Neural crest cell (in vitro differentiated cells): ENCODE measurements around the gene IGF1. TPM values are rescaled to one million over a fixed set of nuclear protein-coding genes. Genes with fewer than 3 reads are reported as not detected.

ENCODE experiments used
- DNase-seq: peaks from one replicate; pipeline ENCODE4 v3.0.0; 2021; ENCODE audit warnings: low read depth, mixed read lengths, low spot score
- H3K27ac Mint-ChIP-seq: one replicate; pipeline ENCODE4 v1.8.0; 2021; ENCODE audit warnings: mild to moderate bottlenecking, mixed read lengths; ENCODE audit not compliant: unreplicated experiment
- H3K27me3 Mint-ChIP-seq: 2 replicates; pipeline ENCODE4 v1.8.0; 2021; ENCODE audit warnings: low read depth, mild to moderate bottlenecking, mixed read lengths
- H3K36me3 Mint-ChIP-seq: 2 replicates; pipeline ENCODE4 v1.8.0; 2021; ENCODE audit warnings: low read depth, mild to moderate bottlenecking, mixed read lengths
- H3K4me1 Mint-ChIP-seq: 2 replicates; pipeline ENCODE4 v1.8.0; 2021; ENCODE audit warnings: mixed read lengths
- H3K4me3 Mint-ChIP-seq: one replicate; pipeline ENCODE4 v1.8.0; 2021; ENCODE audit warnings: mild to moderate bottlenecking, mixed read lengths
- H3K9me3 Mint-ChIP-seq: 2 replicates; pipeline ENCODE4 v1.8.0; 2021; ENCODE audit warnings: mixed read lengths
- total RNA-seq: library from RNA; stranded (reverse); gene quantifications from 2 replicates; pipeline ENCODE4 v1.2.1, GENCODE V29; 2021
- TF ChIP-seq, protein P1 (sequence below): fragments of 200-600 bp; sonication (generic); conservative IDR thresholded peaks from 2 replicates; pipeline ENCODE4 v1.5.0; 2021; ENCODE audit warnings: antibody characterized with exemption, mild to moderate bottlenecking

Gene IGF1
- total RNA-seq, 1 donor from 2014 or later, result not detected

DNA sequence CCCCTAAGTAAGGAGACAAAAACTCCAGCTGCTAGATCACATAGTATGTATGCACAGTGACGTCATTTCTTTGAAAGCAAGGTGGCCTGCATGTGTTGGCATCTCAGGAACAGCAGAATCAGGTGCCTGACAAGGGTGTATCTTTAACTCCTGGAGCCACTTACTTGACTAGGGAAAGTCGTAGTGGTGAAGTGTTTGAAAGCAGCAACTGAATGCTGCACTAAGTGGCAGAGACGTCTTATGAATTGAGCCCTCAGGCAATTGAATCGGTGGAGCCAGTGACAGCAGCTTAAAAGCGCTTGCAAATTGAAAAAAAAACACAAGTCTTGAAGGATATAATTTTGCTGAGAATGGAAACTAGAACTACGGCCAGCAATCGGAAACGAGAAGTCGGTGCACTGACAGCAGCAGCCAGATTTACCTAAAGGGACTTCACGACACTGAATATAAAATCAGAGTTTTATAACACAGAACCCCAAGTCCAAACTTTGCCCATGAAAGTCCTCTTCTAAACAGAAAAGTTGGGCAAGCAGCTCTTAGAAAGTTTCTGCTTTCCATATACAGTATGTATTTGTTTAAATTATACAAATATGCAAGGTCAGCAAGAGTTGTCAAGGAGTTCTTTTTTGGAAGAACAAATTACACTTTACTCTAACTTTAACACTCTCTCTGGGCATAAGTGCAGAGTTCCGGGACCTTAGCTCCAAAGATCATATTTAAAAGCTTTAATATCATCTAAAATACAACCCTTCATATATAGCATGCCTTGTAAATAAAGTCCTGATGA is 1.1 kb downstream of the IGF1 start:
- no peaks in the 10 kb centered on the region for H3K27me3 Mint-ChIP-seq
- no peak for DNase-seq
- H3K27ac Mint-ChIP-seq, result no peak overlapping the region
- no peaks in the 10 kb centered on the region for H3K36me3 Mint-ChIP-seq
- no peaks in the 10 kb centered on the region for H3K4me1 Mint-ChIP-seq
- TF ChIP-seq, protein P1, sequence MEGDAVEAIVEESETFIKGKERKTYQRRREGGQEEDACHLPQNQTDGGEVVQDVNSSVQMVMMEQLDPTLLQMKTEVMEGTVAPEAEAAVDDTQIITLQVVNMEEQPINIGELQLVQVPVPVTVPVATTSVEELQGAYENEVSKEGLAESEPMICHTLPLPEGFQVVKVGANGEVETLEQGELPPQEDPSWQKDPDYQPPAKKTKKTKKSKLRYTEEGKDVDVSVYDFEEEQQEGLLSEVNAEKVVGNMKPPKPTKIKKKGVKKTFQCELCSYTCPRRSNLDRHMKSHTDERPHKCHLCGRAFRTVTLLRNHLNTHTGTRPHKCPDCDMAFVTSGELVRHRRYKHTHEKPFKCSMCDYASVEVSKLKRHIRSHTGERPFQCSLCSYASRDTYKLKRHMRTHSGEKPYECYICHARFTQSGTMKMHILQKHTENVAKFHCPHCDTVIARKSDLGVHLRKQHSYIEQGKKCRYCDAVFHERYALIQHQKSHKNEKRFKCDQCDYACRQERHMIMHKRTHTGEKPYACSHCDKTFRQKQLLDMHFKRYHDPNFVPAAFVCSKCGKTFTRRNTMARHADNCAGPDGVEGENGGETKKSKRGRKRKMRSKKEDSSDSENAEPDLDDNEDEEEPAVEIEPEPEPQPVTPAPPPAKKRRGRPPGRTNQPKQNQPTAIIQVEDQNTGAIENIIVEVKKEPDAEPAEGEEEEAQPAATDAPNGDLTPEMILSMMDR, result no peak
- H3K9me3 Mint-ChIP-seq, result no peaks in the 10 kb centered on the region
- H3K4me3 Mint-ChIP-seq, result no peak overlapping the region

DNA sequence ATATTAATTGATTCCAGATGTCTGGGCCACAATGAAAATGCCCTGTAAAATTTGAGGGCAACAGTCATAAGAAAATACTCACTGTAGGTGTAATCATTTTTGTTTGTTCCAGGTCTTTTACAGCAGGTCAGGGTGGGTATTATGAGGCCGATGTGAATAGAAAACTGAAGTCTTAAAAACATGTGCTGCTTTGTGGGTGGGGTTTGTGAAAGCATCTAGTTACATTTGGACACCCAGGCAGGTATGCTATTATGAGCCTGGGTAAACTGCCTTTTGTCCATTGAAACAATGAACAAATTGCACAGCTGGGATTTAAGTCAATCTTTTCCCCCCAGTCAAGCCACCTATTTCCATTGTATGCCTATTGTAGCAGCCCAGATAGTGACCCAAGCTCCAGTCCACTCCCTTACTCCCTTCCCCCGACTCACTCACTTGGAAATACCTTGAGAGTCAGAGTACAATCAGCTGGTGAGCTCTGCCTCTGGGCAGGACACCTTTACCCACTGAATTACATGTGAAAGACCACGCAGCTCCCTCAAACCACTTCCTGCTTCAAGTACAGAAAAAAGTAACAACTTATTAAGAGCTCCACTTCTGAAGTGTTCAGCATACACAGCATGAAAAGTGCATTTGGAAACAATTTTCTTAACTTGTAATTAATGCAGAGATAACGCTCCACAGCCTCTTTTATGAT is 1.8 kb downstream of the IGF1 start:
- H3K27ac Mint-ChIP-seq, result no peak overlapping the region
- TF ChIP-seq, protein P1, result no peak
- no peaks in the 10 kb centered on the region for H3K4me1 Mint-ChIP-seq
- H3K9me3 Mint-ChIP-seq, result no peaks in the 10 kb centered on the region
- no peaks in the 10 kb centered on the region for H3K36me3 Mint-ChIP-seq
- DNase-seq, result no peak
- H3K27me3 Mint-ChIP-seq, result no peaks in the 10 kb centered on the region
- no peak overlapping the region for H3K4me3 Mint-ChIP-seq

DNA sequence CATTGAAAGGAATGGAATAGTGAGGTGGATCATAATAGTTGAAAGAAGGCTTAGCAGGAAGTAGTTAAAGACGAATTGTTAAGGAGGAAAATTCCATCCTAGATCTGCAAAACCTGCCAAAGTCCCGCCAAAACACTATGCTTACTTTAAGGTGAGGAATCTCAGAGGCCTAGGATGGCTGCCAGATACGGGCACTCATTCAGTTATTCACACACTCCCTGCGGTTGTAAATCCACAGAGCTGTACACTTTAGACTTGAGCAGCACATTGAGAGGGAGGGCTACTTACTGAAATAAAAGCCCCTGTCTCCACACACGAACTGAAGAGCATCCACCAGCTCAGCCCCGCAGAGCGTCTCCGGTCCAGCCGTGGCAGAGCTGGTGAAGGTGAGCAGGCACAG is 5.0 kb downstream of the IGF1 start:
- H3K4me1 Mint-ChIP-seq, result peaks cover 14% of the 10 kb centered on the region
- TF ChIP-seq, protein P1, result no peak
- H3K27me3 Mint-ChIP-seq, result no peaks in the 10 kb centered on the region
- H3K9me3 Mint-ChIP-seq, result no peaks in the 10 kb centered on the region
- H3K4me3 Mint-ChIP-seq, result no peak overlapping the region
- no peak for DNase-seq
- no peak overlapping the region for H3K27ac Mint-ChIP-seq
- H3K36me3 Mint-ChIP-seq, result no peaks in the 10 kb centered on the region

DNA sequence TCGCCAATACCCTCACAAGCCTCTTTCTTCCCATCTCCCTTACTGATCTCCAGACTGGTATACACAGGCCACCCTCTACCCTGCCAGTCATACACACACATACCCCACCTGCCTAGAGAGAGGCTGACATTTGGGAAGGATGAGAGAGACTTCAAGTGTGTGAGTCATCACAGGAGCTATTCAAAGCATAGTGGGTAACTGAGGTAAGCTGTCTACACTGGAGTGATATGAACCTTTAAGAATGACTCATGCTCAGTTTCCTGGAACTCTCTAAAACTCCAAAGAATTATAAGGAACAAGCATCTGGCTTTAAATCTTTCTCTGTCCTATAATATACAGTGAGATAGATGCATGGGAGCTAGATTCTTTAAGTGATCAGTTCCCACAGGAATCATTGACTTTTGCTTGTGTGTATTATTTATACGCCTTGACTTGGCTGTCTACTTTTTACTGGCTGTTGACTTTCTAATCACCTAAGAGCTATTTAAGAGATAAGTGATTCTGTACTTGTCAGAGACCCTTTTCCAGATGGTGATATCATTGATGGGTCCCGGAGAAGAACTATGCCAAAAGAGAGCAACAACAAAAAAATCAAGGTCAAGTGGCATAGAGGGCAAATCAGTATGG is 5.8 kb downstream of the IGF1 start:
- H3K27ac Mint-ChIP-seq, result no peak overlapping the region
- H3K4me1 Mint-ChIP-seq, result peaks cover 14% of the 10 kb centered on the region
- no peaks in the 10 kb centered on the region for H3K27me3 Mint-ChIP-seq
- DNase-seq, result no peak
- no peaks in the 10 kb centered on the region for H3K9me3 Mint-ChIP-seq
- no peaks in the 10 kb centered on the region for H3K36me3 Mint-ChIP-seq
- TF ChIP-seq, protein P1, result no peak
- H3K4me3 Mint-ChIP-seq, result no peak overlapping the region

DNA sequence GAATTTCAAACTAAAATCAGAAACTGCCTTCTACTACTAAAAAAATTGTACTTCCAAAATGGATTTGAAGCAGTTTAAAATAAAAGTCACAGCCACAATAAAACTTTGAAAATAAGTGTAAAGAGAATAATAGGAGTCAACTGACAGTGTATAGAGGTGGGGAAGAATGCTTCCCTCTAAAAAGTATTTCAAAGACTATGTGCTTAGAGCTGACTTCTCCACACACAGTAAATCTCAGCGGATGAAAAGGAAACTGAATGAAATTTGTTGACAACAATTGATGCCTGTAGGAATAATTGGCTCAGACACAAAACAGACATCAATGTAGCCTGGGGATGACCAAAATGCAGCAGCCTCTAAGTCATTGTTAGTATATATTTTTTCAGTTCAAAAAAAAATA is 7.9 kb downstream of the IGF1 start:
- H3K4me1 Mint-ChIP-seq, result peaks cover 14% of the 10 kb centered on the region
- H3K27me3 Mint-ChIP-seq, result no peaks in the 10 kb centered on the region
- H3K4me3 Mint-ChIP-seq, result no peak overlapping the region
- H3K27ac Mint-ChIP-seq, result no peak overlapping the region
- no peaks in the 10 kb centered on the region for H3K9me3 Mint-ChIP-seq
- no peak for DNase-seq
- TF ChIP-seq, protein P1, result no peak
- H3K36me3 Mint-ChIP-seq, result no peaks in the 10 kb centered on the region
